ENCODE data around the gene RASSF1.
"Not testable (repeated sequence)": the region's sequence is repeated elsewhere in the genome, so short reads cannot be mapped to it uniquely, and the experiment has no call there.

RASSF1 gene

DNA sequence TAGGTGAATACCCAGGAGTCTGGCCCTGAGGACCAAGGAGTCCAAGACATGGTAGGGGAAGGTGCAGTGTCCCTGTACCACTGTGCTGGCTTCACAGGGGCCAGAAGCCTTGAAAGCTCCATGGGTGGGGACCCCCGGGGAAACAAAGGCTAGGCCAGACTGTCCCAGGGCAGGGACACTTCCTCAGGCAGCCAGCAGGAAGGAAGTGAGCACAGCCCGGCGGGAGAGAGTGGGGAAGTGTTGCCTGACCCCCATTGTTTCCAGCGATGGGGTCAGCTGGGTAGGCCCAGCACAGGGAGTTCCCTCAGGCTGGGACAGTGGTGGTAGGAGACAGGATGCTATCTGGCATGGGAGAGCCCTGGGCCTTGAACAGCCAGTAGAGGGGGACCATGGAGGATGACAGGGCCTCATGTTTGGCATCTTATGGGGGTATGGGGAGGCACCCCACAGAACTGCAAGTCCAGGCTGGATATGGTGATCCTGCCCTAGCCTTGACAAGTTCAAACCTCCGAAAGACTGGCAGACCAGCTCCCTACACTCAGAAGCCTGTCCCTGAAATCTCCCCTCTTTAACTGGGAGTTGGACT, 16.9 kb downstream of the RASSF1 start:
- DNase-seq (ENCODE audit: low read depth), result no peak

DNA sequence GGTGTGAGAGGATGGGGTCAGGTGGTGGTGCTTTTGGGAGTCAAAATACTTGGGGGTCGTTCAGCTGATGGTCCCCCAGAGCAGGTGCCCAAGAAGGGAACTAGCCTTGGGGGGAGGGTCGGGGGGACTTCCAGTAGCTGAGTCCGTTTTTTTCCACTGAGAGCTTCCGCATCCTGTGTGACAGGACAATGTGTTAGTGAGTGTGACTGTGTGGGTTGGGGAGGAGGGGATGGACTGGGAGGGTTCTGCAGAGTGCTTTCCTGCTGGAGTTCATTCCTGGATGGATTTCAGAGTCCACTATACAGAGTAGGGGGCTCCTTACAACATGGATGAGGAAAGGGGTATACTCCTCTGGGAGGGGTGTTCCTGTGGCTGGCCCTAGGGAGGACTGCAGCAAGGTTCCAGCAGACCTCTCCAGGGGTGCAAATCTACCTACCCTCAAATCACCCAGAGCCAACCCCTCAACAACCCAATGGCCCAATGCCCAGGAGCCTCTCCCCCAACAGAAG, 17.5 kb downstream of the RASSF1 start:
- DNase-seq (ENCODE audit: low read depth), result no peak

DNA sequence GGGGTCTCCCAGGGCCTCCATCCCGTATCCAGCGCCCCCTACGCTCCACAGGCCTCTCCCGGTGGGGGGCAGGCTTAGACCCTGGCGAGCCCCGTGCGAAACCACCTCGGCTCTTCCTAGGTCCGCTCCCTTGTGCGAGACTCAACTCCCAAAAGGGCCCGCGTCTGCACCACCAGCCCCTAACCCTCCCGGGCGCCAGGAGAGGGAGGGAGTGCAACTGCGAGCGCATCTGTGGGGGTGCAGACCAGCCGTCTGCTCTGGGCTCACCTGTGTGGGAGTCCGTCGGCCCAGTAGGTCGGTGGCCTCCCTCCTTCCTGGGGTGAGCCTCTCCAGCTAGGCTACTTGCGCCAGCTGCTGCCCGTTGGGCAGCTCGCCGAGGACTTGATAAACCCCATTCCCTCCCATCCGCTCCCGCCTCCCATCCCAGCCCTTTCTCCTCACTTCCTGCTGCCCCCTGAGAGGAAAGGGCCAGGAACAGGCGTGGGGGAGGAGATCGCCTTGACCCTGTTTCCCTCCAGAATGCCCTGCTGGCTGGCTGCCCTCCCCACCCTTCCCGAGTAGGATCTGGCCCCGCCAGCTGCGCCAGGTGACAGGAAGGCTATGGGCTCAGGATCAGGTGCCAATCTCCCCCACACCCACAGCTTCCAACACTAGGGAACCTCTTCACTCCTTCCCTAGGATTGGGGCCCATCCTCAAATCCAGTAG, 18.1 kb downstream of the RASSF1 start, which contains the start of gene HYAL2:
HYAL2 (minus strand) TSS at position 360 of the 706 bp plus-strand sequence. CDS start 2,256 bp downstream, outside the sequence.
- no peak for DNase-seq (ENCODE audit: low read depth)

DNA sequence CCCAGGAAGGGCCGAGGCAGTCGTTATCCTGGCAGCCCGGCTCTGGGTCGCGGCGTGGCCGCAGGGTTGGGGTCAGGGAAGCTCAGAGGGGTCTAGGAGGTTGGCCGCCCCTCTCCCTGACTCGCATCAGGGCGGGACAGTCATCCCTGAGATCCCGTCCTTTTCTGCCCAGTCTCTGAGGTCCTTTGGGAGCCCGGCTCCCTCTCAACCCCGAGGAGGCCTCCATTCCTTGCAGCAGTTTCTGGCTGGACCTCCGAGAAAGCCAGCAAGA, 18.6 kb downstream of the RASSF1 start:
- DNase-seq (ENCODE audit: low read depth), result no peak

DNA sequence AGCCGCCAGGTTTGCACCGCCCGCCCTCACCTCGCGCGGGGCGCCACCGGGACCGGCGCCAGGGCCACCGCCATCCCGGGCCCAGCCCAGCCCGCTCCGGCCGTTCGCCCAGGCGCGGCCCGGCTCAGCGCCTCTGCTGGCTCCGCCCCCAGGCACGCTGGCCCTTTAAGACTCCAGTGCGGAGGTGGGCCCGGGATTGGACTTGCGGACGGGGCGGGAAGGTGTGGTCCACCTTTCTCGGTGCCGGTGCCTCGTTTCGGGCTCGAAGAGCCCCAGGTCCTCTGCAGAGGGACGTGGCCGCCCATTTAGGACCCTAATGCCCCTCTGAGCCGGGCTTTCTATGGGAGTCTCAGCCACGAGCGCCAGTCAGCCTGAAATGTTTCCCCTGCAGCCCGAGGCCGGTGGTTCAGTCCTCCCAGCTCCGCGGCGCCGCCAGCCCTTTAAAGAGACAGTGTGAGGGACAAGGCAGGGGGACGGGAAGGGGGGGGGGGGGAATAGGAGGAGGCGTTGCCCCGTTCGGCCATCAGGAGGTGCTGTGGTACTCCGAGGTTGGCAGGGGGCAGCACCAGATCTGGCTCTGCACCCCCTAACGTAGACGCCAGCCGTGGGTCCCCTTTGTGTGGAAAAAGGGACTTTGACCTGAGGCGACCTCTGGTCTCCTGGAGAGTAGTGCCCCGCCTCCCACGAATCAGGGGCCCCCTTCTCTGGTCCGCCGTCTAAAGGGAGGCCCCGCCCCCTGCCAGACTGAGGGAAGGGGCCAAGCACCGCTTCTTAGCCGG, 19.1 kb downstream of the RASSF1 start:
- DNase-seq (ENCODE audit: low read depth), result peak; percentile 91

DNA sequence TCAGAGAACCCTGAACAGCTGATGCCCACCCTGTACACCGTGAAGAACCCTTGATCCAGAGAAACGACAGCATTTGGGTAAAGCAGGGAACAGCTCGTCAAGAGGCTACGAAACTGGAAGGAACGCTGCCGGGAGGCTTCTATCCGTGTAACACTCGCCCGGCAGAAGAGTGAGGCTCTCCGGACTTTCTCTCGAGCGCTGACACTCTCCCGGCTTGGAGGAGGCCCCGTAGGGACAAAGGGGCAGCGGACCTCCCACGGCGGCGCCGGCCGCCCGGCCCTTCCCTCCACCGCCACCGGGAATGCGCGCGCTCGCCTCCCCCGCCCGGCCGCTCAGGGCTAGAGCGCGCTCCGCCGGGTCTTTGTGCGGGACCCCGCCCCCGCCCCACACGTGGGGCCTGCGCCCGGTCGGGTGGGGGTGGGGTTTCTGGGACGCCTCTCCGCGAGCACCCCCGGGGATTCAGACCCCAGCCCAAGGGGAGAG, 19.7 kb downstream of the RASSF1 start:
- DNase-seq (ENCODE audit: low read depth), result peak; percentile 66

DNA sequence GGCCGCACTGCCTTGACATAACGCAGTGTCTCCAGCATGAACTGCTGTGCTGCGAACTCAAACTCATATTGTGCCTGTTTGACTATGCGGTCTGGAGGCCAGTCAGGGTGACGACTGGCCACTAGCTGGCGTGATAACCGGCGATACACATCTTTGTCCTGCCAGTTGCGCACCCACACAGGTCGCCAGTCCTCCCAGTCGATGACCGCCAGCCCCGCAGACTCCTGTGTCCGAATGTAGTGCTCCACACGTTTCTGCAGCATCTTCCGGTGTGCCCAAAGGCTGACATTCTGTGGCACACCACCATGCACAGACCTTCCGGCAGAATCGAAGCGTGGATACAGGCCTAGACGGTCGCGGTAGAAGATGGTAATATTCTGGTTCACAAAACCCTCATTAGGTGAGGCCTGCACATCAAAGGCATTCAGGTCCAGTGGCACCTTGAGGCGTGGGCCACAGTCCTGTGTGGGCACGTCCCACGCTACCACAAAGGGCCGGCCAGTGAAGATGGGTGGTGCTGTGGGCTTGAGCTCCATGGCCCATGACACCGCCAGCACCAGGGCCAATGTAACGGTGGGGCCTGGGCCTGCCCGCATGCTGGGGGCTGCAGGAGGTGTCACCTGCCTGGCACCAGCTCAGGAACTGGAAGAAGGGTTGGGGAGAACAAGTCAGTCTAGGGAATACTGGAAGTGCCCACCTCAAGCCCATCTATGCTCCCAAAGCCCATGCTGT, 20.6 kb downstream of the RASSF1 start:
- DNase-seq (ENCODE audit: low read depth), result no peak

DNA sequence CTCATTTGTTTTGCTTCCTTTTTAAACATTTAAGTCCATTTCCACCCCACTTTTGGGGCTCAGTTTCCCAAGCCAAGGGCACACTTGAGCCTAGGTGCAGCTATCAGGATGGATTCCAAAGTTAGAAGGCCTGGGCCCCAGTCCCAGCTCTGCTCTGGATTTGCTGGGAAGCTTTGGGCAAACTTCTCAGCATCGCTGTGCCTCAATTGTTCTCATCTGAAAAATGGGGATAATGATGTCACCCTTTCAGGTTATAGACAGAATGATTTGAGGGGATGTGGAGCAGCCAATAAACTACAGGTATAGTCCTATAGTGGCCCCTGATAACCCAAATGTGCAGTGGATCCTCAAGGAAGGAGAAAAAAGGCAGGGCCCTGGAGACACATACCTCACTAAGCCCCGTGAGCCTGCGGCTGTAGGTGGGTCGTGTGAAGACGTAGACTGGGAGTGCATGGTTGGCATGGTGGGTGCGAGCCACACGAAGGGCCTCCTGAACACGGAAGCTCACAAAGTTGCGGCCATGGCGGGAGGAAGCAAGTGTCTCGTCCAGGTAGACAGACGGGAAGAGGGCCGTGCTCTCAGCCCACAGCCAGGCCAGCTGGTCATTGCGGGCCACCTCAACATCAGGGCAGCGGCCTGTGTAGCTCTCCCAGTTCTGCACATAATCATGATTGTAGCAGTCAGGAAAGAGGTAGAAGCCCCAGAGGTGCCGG, 21.3 kb downstream of the RASSF1 start:
- no peak for DNase-seq (ENCODE audit: low read depth)

DNA sequence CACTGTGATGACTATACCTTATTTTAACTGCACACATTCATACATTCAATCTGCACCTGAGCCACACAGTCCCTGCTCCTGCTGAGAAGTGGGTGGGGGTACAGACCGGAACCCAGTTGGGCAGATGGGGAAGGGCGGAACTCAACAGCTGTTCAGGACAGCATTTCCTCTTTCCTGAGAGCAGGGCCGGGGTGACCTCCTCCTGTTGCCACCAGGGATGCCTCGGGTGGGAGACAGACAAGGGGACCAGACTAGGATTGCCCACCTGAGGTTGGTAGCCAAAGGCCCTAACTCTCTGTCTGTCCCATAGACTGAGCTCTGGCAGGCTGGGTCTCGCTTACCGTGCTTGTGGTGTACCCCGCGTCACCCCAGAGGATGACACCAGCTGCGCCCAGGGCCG, 22.0 kb downstream of the RASSF1 start:
- DNase-seq (ENCODE audit: low read depth), result no peak

DNA sequence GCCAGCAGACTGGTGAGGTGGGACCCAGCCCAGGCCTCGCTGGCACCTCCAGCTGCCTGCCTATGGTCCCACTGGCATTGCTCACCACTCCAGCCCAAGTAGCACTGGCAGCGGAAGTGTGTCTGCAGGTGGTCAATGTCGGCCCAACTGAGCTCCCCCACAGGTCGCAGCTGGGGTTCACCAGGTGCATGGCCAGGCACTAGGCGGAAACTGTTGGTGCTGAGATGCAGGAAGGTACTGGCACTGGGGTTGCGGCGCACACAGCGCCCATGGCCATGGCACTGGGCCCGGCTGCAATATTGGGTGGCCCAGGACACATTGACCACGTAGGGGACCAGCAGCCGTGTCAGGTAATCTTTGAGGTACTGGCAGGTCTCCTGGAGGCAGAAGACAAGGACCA, 22.5 kb downstream of the RASSF1 start:
- DNase-seq (ENCODE audit: low read depth), result no peak

DNA sequence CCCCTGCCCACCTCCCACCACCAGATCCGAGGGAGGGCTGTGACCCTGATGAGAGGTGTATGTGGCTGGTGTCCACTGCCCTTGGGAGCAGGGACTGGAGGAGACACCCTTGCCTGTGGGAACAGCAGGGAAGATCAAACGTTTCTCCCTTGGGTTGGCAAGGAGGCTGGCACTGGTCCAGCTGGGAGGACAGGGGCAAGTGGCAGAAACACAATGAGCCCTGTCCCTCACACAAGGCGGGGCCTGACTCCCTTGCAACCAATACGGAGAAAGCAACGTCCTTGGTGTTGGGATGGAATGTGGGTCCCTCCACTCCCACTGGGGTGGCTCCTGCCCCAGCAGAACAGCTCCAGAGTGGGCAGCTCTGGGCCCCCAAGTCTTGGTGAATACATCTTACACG, 23.3 kb downstream of the RASSF1 start:
- DNase-seq (ENCODE audit: low read depth), result no peak

DNA sequence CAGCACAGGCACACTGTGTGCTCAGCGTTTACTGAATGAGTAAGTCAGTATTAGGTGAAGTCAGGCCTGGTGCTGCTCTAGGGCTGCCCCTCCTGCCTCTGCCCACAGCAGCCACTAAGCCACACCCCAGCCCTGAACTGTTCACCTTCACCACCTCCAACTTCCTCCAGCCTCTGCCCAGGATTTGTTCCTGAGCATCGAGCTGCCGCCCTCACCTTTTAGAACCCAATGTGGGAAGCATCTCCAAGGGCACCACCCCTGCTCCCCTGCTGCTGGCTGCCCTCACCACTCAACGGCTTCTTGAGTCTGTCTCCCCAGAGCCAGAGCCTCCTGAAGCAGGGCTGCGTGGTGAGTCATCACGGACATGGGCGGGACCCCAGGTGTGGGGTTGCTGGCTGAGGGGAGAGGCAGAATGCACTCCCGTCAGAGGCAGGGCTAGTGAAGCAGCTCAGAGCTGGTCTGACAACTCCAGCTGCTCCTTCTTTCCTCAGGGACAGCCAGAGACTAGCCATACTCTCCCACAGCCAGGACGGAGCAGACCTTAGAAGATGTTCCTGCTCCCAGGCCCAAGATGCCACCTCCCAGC, 23.9 kb downstream of the RASSF1 start:
- peak; percentile 62 for DNase-seq (ENCODE audit: low read depth)

DNA sequence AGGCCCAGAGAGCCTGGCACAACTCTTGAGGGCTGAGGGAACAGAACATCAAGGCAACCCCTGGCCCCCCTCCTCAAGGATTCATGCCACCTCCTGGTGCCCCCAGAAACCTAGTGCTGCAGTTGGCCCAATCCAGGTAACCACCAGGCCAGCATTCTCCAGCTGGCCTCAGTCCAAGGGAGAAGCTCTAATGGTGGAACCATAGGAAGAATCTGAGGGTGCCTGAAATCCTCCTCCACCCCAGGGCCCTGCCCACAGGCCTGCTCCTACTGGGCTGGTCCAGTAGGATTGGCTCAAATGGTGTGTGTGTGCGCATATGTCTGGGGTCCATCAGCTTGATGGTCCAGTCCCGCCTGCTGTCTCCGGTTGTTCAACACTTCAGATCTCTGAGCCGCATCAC, 25.8 kb downstream of the RASSF1 start:
- DNase-seq (ENCODE audit: low read depth), result no peak

DNA sequence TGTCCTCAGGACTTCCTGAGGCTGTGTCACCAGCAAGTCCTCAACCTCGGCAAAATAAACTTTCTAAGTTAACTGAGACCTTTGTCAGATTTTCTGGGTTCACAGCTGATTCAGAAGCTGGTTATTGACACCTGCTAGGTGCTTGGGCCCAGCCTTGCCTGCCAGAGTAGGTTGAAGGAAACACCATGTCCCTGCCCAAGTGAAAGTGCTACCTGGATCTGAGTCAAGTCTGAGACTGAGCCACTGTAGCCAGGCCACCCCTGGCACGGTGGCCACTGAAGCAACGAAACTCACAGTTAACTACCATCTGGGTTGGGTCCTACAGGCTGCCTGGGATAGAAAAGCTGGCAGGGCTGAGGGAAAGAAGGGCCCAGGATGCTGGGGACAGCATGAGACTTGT, 26.3 kb downstream of the RASSF1 start:
- no peak for DNase-seq (ENCODE audit: low read depth)

DNA sequence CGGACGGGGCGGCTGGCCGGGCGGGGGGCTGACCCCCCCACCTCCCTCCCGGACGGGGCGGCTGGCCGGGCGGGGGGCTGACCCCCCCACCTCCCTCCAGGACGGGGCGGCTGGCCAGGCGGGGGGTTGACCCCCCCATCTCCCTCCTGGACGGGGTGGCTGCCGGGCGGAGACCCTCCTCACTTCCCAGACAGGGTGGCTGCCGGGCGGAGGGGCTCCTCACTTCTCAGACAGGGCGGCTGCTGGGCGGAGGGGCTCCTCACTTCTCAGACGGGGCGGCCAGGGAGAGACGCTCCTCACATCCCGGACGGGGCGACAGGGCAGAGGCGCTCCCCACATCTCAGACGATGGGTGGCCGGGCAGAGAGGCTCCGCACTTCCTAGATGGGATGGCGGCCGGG, 28.6 kb downstream of the RASSF1 start:
- DNase-seq (ENCODE audit: low read depth), result not testable (repeated sequence)

DNA sequence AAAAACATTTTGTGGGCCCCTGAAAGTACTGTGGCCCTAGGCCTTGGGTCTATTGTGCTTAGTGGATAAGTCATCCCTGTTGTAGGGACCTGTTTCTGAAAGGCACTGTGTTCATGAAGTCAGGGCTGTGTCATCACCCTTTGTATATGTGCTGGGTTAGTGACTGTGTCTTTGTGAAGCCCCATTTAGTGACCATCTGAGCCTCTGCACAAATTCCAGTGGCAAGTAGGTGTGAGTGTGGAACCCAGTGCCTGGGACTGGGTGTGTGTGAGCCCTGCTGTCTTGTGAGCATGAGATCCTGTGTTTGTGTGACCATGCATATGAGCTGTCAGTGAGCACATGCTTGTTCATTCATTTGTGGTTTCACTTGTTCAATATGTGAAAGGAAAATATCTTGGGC, 36.0 kb downstream of the RASSF1 start:
- no peak for DNase-seq (ENCODE audit: low read depth)

DNA sequence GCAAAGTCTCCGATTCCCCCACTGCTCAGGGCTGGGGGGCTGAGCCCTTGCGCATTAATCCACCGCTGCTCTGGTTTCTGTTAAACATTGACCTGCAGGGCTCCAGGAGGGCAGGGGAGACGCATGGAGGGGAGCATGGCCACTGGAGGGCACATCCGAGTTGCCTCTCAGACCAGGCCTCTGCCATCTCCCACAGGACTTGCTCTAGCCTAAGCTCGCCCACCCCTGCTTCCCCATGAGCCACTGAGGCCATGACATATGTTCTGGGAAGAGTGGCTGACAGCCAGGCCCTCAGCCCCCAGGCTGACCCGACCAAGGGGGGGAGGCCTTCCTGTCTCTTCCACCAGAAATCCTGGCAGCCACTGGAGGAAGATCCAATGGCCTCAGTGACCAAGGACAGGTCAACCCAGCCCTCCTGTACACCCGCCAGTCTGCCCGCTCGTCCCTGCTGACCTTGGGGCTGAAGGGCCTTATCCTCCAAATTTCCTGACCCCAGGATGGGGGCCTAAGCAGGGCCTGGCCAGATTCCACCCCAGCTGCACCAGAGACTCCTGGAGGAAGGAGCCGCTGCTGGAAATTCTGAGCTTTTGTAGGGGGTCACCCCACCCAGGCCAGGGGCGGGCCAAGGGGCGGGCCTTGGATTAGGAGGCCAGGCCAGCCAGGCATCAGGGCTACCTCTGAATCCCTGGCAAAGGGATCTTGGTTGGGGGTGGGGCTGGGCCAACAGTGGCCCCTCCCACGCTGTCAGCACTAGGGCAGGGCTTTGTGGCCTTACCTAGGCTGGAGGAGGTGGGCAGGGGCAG, 37.4 kb downstream of the RASSF1 start, which contains the start of gene HYAL1:
HYAL1 (minus strand) TSS at position 562 of the 803 bp plus-strand sequence. CDS start 618 bp downstream, outside the sequence.
- no peak for DNase-seq (ENCODE audit: low read depth)

DNA sequence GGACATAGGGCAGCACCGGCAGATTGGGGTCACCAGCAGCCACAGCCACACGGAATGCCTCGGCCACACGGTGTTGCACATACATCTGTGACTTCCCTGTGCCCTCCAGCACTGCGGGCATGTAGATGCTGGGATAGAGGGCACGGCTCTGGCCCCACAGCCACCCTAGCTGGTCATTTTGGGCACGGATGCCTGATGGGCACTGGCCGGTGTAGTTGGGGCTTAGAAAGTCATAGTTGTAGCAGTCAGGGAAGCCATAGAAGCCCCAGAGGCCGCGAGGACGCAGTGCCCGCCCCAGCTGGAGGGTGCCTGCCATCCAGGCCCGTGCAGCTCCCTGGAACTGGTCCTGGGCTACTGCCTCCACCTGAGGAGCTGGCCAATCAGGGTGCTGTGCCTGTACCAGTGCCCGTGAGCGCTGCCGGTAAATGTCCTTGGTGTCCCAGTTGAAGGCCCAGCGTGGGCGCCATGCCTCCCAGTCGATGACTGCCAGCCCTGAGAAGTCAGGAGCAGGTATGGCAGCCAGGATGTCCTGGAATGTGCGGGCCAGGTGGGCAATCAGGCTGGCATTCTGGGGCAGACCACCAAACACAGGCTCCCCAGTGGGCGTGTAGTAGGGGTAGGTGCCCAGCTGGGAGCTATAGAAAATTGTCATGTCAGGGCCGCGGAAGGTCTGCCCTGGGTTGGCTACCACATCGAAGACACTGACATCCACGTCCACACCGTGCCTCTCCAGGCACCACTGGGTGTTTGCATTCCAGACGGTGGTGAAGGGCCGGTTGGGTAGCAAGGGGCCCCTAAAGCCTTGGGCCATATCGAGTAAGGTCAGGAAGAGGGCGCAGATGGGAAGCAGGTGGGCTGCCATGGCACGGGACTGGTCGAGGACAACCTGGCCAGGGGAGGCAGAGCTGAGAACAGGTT, 38.3 kb downstream of the RASSF1 start:
- DNase-seq (ENCODE audit: low read depth), result no peak

DNA sequence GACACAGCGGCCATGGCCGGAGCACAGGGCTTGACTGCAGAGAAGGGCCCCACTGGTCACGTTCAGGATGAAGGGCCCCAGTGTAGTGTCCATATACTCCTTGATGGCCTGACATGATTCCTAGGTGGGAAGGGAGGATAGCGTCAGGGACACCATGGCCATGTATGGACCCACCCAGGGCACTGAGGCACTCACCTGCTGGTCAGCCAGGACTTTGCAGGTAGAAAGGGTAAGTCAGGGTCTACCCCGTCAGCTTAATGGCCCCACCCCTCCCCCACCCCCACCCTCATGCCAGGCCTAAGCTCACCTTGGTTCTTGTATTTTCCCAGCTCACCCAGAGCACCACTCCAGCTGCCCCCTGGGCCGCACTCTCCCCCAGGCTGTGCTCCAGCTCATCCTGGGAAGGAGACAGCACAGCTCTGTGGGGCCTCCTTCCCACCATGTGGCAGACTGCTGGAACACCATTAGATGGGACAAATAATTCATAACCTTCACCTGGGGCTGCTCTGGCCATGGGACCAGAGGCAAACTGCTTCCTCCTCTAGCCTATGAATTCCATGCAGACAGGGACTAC, 39.9 kb downstream of the RASSF1 start:
- DNase-seq (ENCODE audit: low read depth), result no peak

Measured in iris pigment epithelial cell (primary cell).